ENCODE results near the gene KCNJ16.

KCNJ16 gene

DNA sequence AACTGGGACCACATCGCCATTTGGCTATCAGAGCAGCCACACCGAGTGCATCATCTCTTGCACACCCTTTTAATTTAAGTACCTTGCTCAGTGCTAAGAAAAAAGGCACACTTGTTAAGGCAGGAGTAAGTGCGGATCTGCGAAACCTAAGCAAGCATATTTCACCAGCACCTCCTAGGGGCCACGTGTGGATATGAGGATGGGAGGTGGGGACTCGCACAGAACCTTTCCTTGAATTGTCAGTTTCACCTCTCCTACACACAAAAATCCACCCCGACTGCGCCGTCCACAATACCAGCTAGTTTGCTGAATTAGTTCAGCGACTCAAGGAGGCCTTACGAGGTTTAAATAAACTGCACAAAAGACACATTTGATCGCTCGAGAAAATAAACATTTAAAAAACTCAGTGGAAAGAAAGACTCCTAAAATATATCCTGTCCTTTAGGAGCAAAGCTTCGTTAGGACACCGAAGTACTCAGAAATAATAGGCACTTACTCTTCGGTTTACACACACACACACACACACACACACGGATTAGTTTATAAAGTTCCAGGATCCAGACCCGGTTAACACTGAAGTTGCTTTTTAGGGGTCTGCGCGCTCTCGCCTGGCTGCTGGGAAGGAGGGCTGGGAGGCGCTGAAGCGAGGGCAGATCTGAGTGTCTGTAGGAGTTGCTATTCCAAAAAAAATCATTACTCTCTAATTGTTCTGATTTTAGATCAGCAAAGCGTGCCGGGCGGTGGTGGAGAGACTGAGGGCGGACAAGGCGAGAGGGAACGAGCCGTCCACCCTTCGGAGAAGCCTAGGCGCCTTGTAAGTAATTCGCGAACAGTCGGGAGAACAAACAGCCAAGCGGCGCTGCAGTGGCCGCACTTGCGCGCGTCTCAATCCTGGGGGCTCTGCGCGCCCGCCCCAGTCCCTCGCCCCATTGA, 93.3 kb downstream of the KCNJ16 start:
- peak overlapping the region; percentile 89 for H3K4me3 ChIP-seq (ENCODE audit: low read depth, low read length)
- TF ChIP-seq, protein P1, sequence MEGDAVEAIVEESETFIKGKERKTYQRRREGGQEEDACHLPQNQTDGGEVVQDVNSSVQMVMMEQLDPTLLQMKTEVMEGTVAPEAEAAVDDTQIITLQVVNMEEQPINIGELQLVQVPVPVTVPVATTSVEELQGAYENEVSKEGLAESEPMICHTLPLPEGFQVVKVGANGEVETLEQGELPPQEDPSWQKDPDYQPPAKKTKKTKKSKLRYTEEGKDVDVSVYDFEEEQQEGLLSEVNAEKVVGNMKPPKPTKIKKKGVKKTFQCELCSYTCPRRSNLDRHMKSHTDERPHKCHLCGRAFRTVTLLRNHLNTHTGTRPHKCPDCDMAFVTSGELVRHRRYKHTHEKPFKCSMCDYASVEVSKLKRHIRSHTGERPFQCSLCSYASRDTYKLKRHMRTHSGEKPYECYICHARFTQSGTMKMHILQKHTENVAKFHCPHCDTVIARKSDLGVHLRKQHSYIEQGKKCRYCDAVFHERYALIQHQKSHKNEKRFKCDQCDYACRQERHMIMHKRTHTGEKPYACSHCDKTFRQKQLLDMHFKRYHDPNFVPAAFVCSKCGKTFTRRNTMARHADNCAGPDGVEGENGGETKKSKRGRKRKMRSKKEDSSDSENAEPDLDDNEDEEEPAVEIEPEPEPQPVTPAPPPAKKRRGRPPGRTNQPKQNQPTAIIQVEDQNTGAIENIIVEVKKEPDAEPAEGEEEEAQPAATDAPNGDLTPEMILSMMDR (IDR thresholded peaks at IDR 0.05; ENCODE audit: low read depth, low read length), result peak; percentile 77

DNA sequence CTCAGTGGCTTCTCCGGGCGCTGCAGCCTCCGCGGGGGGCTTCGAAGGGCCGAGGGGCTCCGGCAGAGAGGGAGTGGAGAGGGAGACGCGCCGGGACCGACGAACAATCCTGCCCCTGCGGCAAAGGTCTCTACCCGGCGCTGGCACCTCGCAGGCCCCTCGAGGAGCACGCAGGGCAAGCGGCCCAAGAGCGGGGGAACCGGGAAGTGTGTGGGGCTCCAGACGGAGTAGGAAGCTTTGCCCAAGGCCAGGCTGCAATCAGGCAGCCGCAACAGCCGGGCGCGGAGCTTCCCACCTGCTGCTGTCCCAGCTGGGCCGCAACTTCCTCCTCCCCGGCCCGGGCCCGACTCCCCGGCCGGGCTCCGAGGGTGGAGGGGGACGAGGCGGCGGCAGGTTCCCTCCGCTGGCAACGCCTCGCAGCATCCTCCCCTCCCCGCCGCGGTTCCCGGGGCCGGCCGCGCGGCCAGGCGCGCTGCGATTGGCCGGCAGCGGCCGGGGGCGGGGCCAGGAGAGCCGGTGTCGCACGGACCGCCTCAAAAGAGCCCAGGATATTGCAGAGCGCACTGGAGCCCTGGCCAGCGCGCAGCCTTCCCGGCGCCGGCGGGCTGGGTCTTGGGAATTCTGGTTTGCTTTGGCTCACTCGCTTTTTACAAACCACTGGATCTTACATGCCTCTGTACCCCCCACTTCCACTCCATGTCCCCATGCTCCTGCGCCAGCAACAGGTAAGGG, 94.1 kb downstream of the KCNJ16 start, which contains the start of gene KCNJ2:
KCNJ2 (plus strand) TSS at position 556 of the 732 bp plus-strand sequence. CDS start 5,508 bp downstream, outside the sequence.
- peak within 1 kb of the TSS; percentile 89 for H3K4me3 ChIP-seq (ENCODE audit: low read depth, low read length)
- TF ChIP-seq, protein P1 (IDR thresholded peaks at IDR 0.05; ENCODE audit: low read depth, low read length), result no peak

DNA sequence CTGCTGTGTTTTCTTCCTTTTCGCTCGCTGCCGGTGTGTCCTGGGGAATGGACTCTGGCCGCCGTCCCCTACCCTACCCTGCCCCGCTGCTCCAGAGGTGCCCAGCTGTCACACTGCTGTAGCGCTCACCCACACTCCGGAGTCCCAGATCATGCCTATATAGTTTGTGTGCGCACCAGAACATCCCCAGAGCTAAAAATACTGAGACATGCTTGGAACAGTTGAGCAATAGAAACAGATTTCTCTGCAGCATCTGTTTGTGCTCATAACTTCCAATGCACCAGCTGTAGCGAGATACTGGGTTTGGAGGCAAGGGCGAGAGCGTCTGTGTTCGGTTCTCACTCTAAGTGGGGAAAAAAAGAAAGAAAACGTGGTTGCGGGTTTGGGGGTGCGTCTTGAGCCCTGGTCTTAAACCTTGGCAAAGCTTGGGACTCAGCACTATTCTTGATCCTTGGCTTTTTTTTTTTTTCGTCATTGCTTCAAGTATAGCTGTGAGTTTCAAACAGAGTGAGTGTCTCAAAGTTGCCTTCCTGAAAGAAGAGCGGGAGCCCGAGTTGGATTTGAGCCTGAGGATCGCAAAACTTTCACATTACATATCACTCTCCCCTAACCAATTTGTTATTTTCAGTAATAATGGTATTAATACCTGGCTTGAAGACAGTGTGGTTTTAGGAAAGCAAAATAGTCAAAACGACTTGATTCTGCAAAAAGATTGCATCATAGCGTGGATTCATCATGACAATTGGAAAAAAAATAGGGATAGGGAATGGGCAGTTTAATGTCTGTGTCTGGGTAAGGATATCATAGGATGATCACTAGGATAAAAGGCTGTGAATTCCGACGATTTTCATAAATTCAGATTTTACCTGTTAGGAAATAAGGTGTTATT, 94.9 kb downstream of the KCNJ16 start:
- TF ChIP-seq, protein P1 (IDR thresholded peaks at IDR 0.05; ENCODE audit: low read depth, low read length), result no peak
- peak overlapping the region; percentile 89 for H3K4me3 ChIP-seq (ENCODE audit: low read depth, low read length)

DNA sequence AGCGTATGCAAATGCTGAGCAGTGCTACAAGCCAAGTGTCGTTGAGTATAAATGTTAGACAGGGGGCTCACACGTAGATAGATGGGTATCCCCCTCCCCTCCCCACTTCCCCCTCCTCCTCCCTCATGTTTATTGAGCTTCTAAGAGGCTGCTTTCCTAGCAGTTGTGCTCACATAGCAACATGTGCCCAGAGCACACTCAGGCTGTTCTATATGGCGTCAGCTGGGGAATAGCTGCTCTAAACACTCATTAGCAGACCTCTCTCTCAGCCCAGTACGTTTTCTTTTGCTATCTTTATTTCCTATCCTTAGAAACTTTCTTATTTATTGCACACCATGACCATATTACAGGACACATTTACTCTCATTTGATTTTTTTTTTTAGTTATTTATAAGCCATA, 96.1 kb downstream of the KCNJ16 start:
- peak overlapping the region; percentile 89 for H3K4me3 ChIP-seq (ENCODE audit: low read depth, low read length)
- TF ChIP-seq, protein P1 (IDR thresholded peaks at IDR 0.05; ENCODE audit: low read depth, low read length), result no peak

DNA sequence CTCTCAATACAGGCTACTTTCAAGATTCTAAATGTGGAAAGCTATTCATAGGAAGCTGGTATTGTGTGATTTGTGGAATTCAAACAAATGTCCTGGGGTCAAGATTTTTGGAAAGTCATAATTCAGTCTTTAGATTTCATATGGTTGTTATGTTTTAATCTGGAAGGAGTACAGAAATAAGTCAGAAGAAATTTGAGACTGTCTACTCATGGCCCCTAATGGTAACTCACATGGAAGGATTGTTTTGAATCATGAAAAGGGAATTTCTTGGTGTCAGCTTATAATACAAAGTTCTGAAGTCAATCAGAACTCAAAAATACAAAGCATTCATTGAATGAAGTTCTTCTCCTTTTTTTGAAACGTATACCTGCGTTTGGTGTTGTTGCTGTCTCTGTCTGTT, 97.4 kb downstream of the KCNJ16 start:
- TF ChIP-seq, protein P1 (IDR thresholded peaks at IDR 0.05; ENCODE audit: low read depth, low read length), result no peak

DNA sequence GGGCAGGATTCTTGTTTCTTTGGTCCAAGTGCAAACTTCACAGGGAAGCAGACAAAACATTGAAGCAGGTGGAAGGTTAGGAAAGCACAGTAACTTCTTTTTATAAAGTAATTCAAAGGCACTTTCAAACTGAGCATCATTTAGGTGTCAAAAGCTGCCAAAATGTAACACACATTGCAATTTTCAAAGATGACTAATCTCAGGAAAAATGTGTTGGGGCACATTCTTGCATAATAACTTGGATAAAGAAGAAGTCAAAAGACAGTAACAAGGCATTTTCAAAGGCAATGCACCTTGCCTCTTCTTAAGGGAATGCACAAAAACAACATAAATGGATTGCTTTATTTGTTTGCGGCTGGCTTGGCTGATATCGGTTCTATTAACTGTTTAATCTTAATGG, 97.9 kb downstream of the KCNJ16 start:
- TF ChIP-seq, protein P1 (IDR thresholded peaks at IDR 0.05; ENCODE audit: low read depth, low read length), result no peak
- peak overlapping the region; percentile 35 for H3K4me3 ChIP-seq (ENCODE audit: low read depth, low read length)

More for the DNA sequence above, 97.4 kb downstream of the KCNJ16 start:
- H3K4me3 ChIP-seq (ENCODE audit: low read depth, low read length), result peak overlapping the region; percentile 35

Measured in WI38 (cell line).